Neural cell (in vitro differentiated cells): ENCODE results near the gene NAE1. TPM values are rescaled to one million over a fixed set of nuclear protein-coding genes. Genes with fewer than 3 reads are reported as not detected.

Source experiments
- H2AFZ ChIP-seq: fragments of 200-600, 300-800 bp; sonication (generic), shearing (Covaris generic); 2 replicates; pipeline ENCODE4 v1.6.0; 2014; ENCODE audit warnings: low read depth, mild to moderate bottlenecking, antibody characterized with exemption, low read length, moderate library complexity
- H3F3A ChIP-seq: fragments of 200-600 bp; shearing (Covaris generic); 2 replicates; pipeline ENCODE4 v1.6.1; 2016; ENCODE audit warnings: mild to moderate bottlenecking, moderate library complexity, mixed read lengths, antibody characterized with exemption, low read length; ENCODE audit not compliant: insufficient read depth, poor library complexity, severe bottlenecking
- H3K27ac ChIP-seq: fragments of 200-600, 300-800 bp; sonication (generic), shearing (Covaris generic); 2 replicates; pipeline ENCODE4 v1.5.1; 2014; ENCODE audit warnings: mild to moderate bottlenecking, low read length, moderate library complexity
- H3K27me3 ChIP-seq: fragments of 300-800, 200-600 bp; sonication (generic), shearing (Covaris generic); 2 replicates; pipeline ENCODE4 v1.6.0; 2014; ENCODE audit warnings: mild to moderate bottlenecking, low read depth, low read length, moderate library complexity; ENCODE audit not compliant: insufficient read depth
- H3K36me3 ChIP-seq: fragments of 300-800, 200-600 bp; sonication (generic), shearing (Covaris generic); 2 replicates; pipeline ENCODE4 v1.5.1; 2014; ENCODE audit warnings: mild to moderate bottlenecking, antibody characterized with exemption, low read length, moderate library complexity; ENCODE audit not compliant: insufficient read depth
- H3K4me2 ChIP-seq: fragments of 300-800, 200-600 bp; sonication (generic), shearing (Covaris generic); 2 replicates; pipeline ENCODE4 v1.6.0; 2014; ENCODE audit warnings: mild to moderate bottlenecking, low read length
- H3K4me3 ChIP-seq: fragments of 300-800, 200-600 bp; sonication (generic), shearing (Covaris generic); 2 replicates; pipeline ENCODE4 v1.5.1; 2014; ENCODE audit warnings: mild to moderate bottlenecking, low read length, moderate library complexity
- H3K79me2 ChIP-seq: fragments of 200-600 bp; shearing (Covaris generic); replicated peaks from 2 replicates; pipeline ENCODE4 v1.6.0; 2014; ENCODE audit warnings: mild to moderate bottlenecking, low read length, moderate library complexity; ENCODE audit not compliant: insufficient read depth
- H3K9ac ChIP-seq: fragments of 300-800, 200-600 bp; sonication (generic), shearing (Covaris generic); 2 replicates; pipeline ENCODE4 v1.6.1; 2016; ENCODE audit warnings: mild to moderate bottlenecking, low read length, mixed read lengths
- H3K9me2 ChIP-seq: fragments of 200-600 bp; shearing (Covaris generic); 2 replicates; pipeline ENCODE4 v1.6.1; 2016; ENCODE audit warnings: mild to moderate bottlenecking, low read length, mixed read lengths; ENCODE audit not compliant: insufficient read depth
- H3K9me3 ChIP-seq: fragments of 200-600, 300-800 bp; sonication (generic), shearing (Covaris generic); 2 replicates; pipeline ENCODE4 v1.6.1; 2016; ENCODE audit warnings: mild to moderate bottlenecking, mixed run types, low read length, moderate library complexity, mixed read lengths
- H4K20me1 ChIP-seq: fragments of 200-600 bp; shearing (Covaris generic); 2 replicates; pipeline ENCODE4 v1.6.1; 2016; ENCODE audit warnings: mild to moderate bottlenecking, mixed run types; ENCODE audit not compliant: insufficient read depth
- EZH2 ChIP-seq: fragments of 200-600, 300-800 bp; shearing (Covaris generic), sonication (generic); IDR thresholded peaks from 2 replicates; pipeline ENCODE4 v1.6.1; 2014; ENCODE audit warnings: antibody characterized with exemption, low read length, borderline replicate concordance, mild to moderate bottlenecking; ENCODE audit not compliant: insufficient read depth, poor library complexity, severe bottlenecking
- POLR2AphosphoS5 ChIP-seq: IDR thresholded peaks from 2 replicates; pipeline ENCODE4 v1.6.1; 2012
- SMC3 ChIP-seq: fragments of 450-650 bp; conservative IDR thresholded peaks from 2 replicates; pipeline ENCODE4 v1.6.1; 2014; ENCODE audit warnings: antibody characterized with exemption, mild to moderate bottlenecking, moderate library complexity; ENCODE audit not compliant: poor library complexity
- TAF1 ChIP-seq: IDR thresholded peaks from 2 replicates; pipeline ENCODE4 v1.6.1; 2012; ENCODE audit warnings: low read depth
- polyA plus RNA-seq: library from polyadenylated mRNA; depleted of rRNA; stranded (reverse); fragments of >200 nt; gene quantifications from 2 replicates; pipeline ENCODE4 v1.2.3, GENCODE V29; 2014
- TF ChIP-seq, protein P1 (sequence below): fragments of 450-650 bp; IDR thresholded peaks from 2 replicates; pipeline ENCODE4 v1.5.1; 2014; ENCODE audit warnings: antibody characterized with exemption, mild to moderate bottlenecking, moderate library complexity; ENCODE audit not compliant: poor library complexity, severe bottlenecking
- TF ChIP-seq, protein P2 (sequence below): IDR thresholded peaks from 2 replicates; pipeline ENCODE4 v1.6.1; 2012; ENCODE audit warnings: borderline replicate concordance

Gene NAE1
- polyA plus RNA-seq, 1 donor from 2014 or later: 227 TPM

DNA sequence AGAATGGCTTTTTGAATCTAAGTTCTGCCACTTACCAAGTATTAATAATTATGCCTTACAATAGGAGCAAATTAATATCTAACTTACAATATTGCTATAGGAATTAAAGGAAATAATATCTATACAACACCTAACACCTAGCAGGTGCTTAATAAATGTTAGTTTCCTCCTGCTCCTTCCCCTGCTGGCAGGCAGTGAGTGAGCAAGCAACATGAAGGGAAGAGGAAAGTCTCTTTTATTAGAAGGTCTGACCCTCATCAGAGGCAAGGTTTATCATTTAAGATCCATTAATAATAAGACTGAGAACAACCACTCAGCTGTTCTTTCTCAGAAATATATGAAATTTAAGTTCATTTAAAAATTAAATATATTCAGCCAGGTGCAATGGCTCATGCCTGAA lies 72.7 kb downstream of the NAE1 start:
- Histone ChIP-seq H3K9me2 (no peaks in the 10 kb centered on the region), H3K27ac (no peak overlapping the region), H3K9ac (no peak overlapping the region), H3K79me2 (no peaks in the 10 kb centered on the region), H3K27me3 (no peaks in the 10 kb centered on the region), H4K20me1 (no peaks in the 10 kb centered on the region), H3F3A (no peaks in the 10 kb centered on the region), H3K9me3 (no peaks in the 10 kb centered on the region), H3K4me3 (no peak overlapping the region), H3K4me2 (no peak overlapping the region), H2AFZ (no peak overlapping the region), H3K36me3 (no peaks in the 10 kb centered on the region)
- no peak for TF ChIP-seq POLR2AphosphoS5
- no peak for TF ChIP-seq SMC3
- TF ChIP-seq, protein P1, sequence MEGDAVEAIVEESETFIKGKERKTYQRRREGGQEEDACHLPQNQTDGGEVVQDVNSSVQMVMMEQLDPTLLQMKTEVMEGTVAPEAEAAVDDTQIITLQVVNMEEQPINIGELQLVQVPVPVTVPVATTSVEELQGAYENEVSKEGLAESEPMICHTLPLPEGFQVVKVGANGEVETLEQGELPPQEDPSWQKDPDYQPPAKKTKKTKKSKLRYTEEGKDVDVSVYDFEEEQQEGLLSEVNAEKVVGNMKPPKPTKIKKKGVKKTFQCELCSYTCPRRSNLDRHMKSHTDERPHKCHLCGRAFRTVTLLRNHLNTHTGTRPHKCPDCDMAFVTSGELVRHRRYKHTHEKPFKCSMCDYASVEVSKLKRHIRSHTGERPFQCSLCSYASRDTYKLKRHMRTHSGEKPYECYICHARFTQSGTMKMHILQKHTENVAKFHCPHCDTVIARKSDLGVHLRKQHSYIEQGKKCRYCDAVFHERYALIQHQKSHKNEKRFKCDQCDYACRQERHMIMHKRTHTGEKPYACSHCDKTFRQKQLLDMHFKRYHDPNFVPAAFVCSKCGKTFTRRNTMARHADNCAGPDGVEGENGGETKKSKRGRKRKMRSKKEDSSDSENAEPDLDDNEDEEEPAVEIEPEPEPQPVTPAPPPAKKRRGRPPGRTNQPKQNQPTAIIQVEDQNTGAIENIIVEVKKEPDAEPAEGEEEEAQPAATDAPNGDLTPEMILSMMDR: no peak
- TF ChIP-seq TAF1: no peak
- TF ChIP-seq, protein P2, sequence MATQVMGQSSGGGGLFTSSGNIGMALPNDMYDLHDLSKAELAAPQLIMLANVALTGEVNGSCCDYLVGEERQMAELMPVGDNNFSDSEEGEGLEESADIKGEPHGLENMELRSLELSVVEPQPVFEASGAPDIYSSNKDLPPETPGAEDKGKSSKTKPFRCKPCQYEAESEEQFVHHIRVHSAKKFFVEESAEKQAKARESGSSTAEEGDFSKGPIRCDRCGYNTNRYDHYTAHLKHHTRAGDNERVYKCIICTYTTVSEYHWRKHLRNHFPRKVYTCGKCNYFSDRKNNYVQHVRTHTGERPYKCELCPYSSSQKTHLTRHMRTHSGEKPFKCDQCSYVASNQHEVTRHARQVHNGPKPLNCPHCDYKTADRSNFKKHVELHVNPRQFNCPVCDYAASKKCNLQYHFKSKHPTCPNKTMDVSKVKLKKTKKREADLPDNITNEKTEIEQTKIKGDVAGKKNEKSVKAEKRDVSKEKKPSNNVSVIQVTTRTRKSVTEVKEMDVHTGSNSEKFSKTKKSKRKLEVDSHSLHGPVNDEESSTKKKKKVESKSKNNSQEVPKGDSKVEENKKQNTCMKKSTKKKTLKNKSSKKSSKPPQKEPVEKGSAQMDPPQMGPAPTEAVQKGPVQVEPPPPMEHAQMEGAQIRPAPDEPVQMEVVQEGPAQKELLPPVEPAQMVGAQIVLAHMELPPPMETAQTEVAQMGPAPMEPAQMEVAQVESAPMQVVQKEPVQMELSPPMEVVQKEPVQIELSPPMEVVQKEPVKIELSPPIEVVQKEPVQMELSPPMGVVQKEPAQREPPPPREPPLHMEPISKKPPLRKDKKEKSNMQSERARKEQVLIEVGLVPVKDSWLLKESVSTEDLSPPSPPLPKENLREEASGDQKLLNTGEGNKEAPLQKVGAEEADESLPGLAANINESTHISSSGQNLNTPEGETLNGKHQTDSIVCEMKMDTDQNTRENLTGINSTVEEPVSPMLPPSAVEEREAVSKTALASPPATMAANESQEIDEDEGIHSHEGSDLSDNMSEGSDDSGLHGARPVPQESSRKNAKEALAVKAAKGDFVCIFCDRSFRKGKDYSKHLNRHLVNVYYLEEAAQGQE: no peak
- TF ChIP-seq EZH2: no peak

DNA sequence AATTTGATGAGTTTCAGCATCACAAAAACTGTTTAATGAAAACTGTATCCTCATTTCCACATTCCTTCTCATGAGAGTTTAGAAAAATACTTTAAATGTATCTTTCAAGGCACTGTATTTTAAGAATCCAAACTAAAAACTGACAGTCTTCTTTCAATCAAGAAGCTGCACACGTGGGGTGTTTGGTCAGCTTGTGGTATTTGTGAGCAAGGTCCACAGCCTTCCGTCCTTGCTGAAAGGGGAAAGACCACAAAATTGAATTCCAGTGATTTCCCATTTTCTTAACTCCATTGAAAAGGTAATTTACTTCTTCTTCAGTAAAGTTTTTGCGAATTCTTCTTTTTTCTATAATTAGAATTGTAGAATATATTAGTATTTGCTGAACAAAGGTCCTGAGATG lies 76.0 kb downstream of the NAE1 start:
- no peaks in the 10 kb centered on the region for H3K9me3 ChIP-seq
- H3K27me3 ChIP-seq: no peaks in the 10 kb centered on the region
- H4K20me1 ChIP-seq: no peaks in the 10 kb centered on the region
- H3K27ac ChIP-seq: no peak overlapping the region
- H3K36me3 ChIP-seq: no peaks in the 10 kb centered on the region
- H3K79me2 ChIP-seq: peaks cover 20% of the 10 kb centered on the region
- no peaks in the 10 kb centered on the region for H3F3A ChIP-seq
- TF ChIP-seq SMC3: no peak
- no peak for TF ChIP-seq POLR2AphosphoS5
- TF ChIP-seq, protein P2: no peak
- TF ChIP-seq, protein P1: no peak
- no peaks in the 10 kb centered on the region for H3K9me2 ChIP-seq
- no peak overlapping the region for H3K9ac ChIP-seq
- H3K4me2 ChIP-seq: no peak overlapping the region
- no peak overlapping the region for H3K4me3 ChIP-seq
- H2AFZ ChIP-seq: no peak overlapping the region
